NCI-H2081 (cell line): Measurements from ENCODE around the gene AGMAT.
"Not testable (repeated sequence)": the region's sequence is repeated elsewhere in the genome, so short reads cannot be mapped to it uniquely, and the experiment has no call there.

Experiments
- DNase-seq, 2 experiments: peaks; one replicate each; lab custom pipeline; 2025; lab: John Stamatoyannopoulos, UW

AGMAT gene

GRCh38 chr1:15610167-15610566 is 25.3 kb upstream of the AGMAT start:
- DNase-seq, result peak in 1 of 2 experiments; percentile 34

- no peak for DNase-seq
Measured at GRCh38 chr1:15609631-15610030, 24.8 kb upstream of the AGMAT start.

GRCh38 chr1:15605398-15606383 is 20.8 kb upstream of the AGMAT start:
- DNase-seq, result no peak

GRCh38 chr1:15604400-15604799 is 19.5 kb upstream of the AGMAT start:
- DNase-seq, result not testable (repeated sequence)

GRCh38 chr1:15603966-15604282 is 19.1 kb upstream of the AGMAT start:
- DNase-seq, result not testable (repeated sequence)

GRCh38 chr1:15603050-15603965 is 18.5 kb upstream of the AGMAT start:
- DNase-seq, result peak; percentile 97 to 99

GRCh38 chr1:15598436-15598835 is 13.6 kb upstream of the AGMAT start:
- no peak for DNase-seq

GRCh38 chr1:15595809-15596617 is 11.2 kb upstream of the AGMAT start:
- DNase-seq, result no peak

GRCh38 chr1:15592285-15592684 is 7.4 kb upstream of the AGMAT start:
- DNase-seq, result no peak

GRCh38 chr1:15583016-15583706 is 1.7 kb downstream of the AGMAT start:
- no peak for DNase-seq

GRCh38 chr1:15579683-15580047 is 5.2 kb downstream of the AGMAT start:
- no peak for DNase-seq

GRCh38 chr1:15578921-15579682 is 5.7 kb downstream of the AGMAT start:
- no peak for DNase-seq

GRCh38 chr1:15577691-15578090 is 7.2 kb downstream of the AGMAT start:
- peak in 1 of 2 experiments; percentile 33 for DNase-seq

- no peak for DNase-seq
Measured at GRCh38 chr1:15575549-15576150, 9.2 kb downstream of the AGMAT start.

- DNase-seq, result no peak
Measured at GRCh38 chr1:15574741-15575140, 10.1 kb downstream of the AGMAT start.

- DNase-seq, result no peak
Measured at GRCh38 chr1:15573477-15573876, 11.4 kb downstream of the AGMAT start.

GRCh38 chr1:15571266-15571665 is 13.6 kb downstream of the AGMAT start:
- no peak for DNase-seq

- no peak for DNase-seq
Measured at GRCh38 chr1:15570861-15571260, 14.0 kb downstream of the AGMAT start.

- no peak for DNase-seq
Measured at GRCh38 chr1:15568387-15569073, 16.3 kb downstream of the AGMAT start.
